SH-SY5Y (cell line): Measurements from ENCODE around the gene FSCN2.

Experiments
- GATA2 ChIP-seq: IDR thresholded peaks from 2 replicates; pipeline ENCODE4 v1.6.1; 2011; ENCODE audit warnings: mild to moderate bottlenecking, low read depth, low read length
- GATA3 ChIP-seq: IDR thresholded peaks from 2 replicates; pipeline ENCODE4 v1.6.1; 2011; ENCODE audit warnings: low read depth, mild to moderate bottlenecking, low read length, moderate library complexity

FSCN2 gene

GRCh38 chr17:81583589-81584342 lies 55.6 kb downstream of the FSCN2 start:
- TF ChIP-seq GATA2 (no peak), GATA3 (no peak)

- TF ChIP-seq GATA2: no peak
- TF ChIP-seq GATA3: no peak
Measured at GRCh38 chr17:81586096-81586495, 57.9 kb downstream of the FSCN2 start.
